Astrocyte (in vitro differentiated cells and primary cell): ENCODE results near the gene CXCL11. TPM values are rescaled to one million over a fixed set of nuclear protein-coding genes. Genes with fewer than 3 reads are reported as not detected.
A peak's percentile ranks its signal among the peaks of the same experiment; 100 is the strongest.

Experiments used
- DNase-seq: peaks from one replicate; pipeline ENCODE4 v3.0.0-alpha.2; 2010; ENCODE audit warnings: low read depth
- FAIRE-seq: peaks from 2 replicates; lab custom pipeline; 2011; peaks lifted over from hg19 to GRCh38; lab: Jason Lieb, UNC
- H2AFZ ChIP-seq: 2 replicates; pipeline ENCODE4 v1.6.0; 2012; ENCODE audit warnings: low read depth, low read length, inconsistent platforms
- H3K27ac ChIP-seq: 2 replicates; pipeline ENCODE4 v1.5.1; 2011; ENCODE audit warnings: low read depth, low read length, inconsistent platforms
- H3K27me3 ChIP-seq: 2 replicates; pipeline ENCODE4 v1.6.0; 2011; ENCODE audit warnings: low read length, inconsistent platforms; ENCODE audit not compliant: insufficient read depth
- H3K36me3 ChIP-seq: 2 replicates; pipeline ENCODE4 v1.5.1; 2011; ENCODE audit warnings: low read length, inconsistent platforms; ENCODE audit not compliant: insufficient read depth
- H3K4me1 ChIP-seq: 2 replicates; pipeline ENCODE4 v1.5.1; 2011; ENCODE audit warnings: low read length, inconsistent platforms; ENCODE audit not compliant: insufficient read depth
- H3K4me2 ChIP-seq: 2 replicates; pipeline ENCODE4 v1.6.0; 2012; ENCODE audit warnings: low read length, inconsistent platforms
- H3K4me3 ChIP-seq: 2 replicates; pipeline ENCODE4 v1.5.1; 2011; ENCODE audit warnings: low read depth, mild to moderate bottlenecking, low read length, inconsistent platforms; ENCODE audit not compliant: insufficient read depth
- H3K79me2 ChIP-seq: 2 replicates; pipeline ENCODE4 v1.6.0; 2012; ENCODE audit warnings: mild to moderate bottlenecking, low read length, inconsistent platforms; ENCODE audit not compliant: insufficient read depth
- H3K9ac ChIP-seq: 2 replicates; pipeline ENCODE4 v1.6.0; 2012; ENCODE audit warnings: mild to moderate bottlenecking, low read length, inconsistent platforms
- H3K9me3 ChIP-seq: 2 replicates; pipeline ENCODE4 v1.5.1; 2012; ENCODE audit warnings: low read depth, mild to moderate bottlenecking, low read length, inconsistent platforms; ENCODE audit not compliant: insufficient read depth
- H4K20me1 ChIP-seq: 2 replicates; pipeline ENCODE4 v1.6.0; 2012; ENCODE audit warnings: low read length, inconsistent platforms; ENCODE audit not compliant: insufficient read depth
- H3K27ac Mint-ChIP-seq: one replicate; pipeline ENCODE4 v1.8.0; 2021; ENCODE audit warnings: mild to moderate bottlenecking, mixed read lengths; ENCODE audit not compliant: unreplicated experiment
- H3K27me3 Mint-ChIP-seq: one replicate; pipeline ENCODE4 v1.8.0; 2021; ENCODE audit warnings: low read depth, mixed read lengths; ENCODE audit not compliant: unreplicated experiment
- H3K36me3 Mint-ChIP-seq: one replicate; pipeline ENCODE4 v1.8.0; 2021; ENCODE audit warnings: low read depth, mixed read lengths; ENCODE audit not compliant: unreplicated experiment
- H3K4me1 Mint-ChIP-seq: one replicate; pipeline ENCODE4 v1.8.0; 2021; ENCODE audit warnings: low read depth, mixed read lengths; ENCODE audit not compliant: unreplicated experiment
- H3K4me3 Mint-ChIP-seq: one replicate; pipeline ENCODE4 v1.8.0; 2021; ENCODE audit warnings: mild to moderate bottlenecking, moderate library complexity, mixed read lengths; ENCODE audit not compliant: unreplicated experiment
- H3K9me3 Mint-ChIP-seq: one replicate; pipeline ENCODE4 v1.8.0; 2021; ENCODE audit warnings: mild to moderate bottlenecking, mixed read lengths; ENCODE audit not compliant: unreplicated experiment
- EZH2 ChIP-seq: IDR thresholded peaks from 2 replicates; pipeline ENCODE4 v1.6.1; 2012; ENCODE audit warnings: mild to moderate bottlenecking, low read length, inconsistent platforms; ENCODE audit not compliant: insufficient read depth
- total RNA-seq: library from RNA; stranded (reverse); gene quantifications from 2 replicates; pipeline ENCODE4 v1.2.1, GENCODE V29; 2021
- TF ChIP-seq, protein P1 (sequence below): IDR thresholded peaks from 2 replicates; pipeline ENCODE4 v1.5.1; 2011; ENCODE audit warnings: low read depth, mild to moderate bottlenecking, inconsistent platforms, low read length, moderate library complexity; ENCODE audit not compliant: insufficient read depth

The CXCL11 gene
- total RNA-seq, 1 donor from 2014 or later: 5.8 TPM

DNA sequence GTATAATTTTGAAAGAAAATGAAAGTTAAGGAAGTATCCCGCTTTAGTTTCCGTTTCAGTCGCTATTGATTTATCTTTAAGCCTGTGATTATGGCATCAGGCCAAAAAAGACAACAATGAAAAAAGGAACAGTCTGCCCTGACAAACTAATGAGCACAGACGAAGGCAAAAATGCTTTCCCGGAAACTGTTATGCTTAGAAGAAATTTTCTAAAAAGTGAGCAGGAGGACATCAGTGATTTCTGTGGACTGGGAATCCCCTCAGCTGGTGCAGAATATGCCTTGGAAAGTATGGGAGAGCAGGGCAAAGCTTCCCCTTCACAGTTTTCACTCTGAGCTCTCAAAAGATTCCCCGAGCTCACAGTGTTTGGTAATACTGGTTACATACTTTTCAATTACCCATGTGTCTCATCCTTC is 7.5 kb downstream of the CXCL11 start:
- no peak for TF ChIP-seq EZH2
- TF ChIP-seq, protein P1, sequence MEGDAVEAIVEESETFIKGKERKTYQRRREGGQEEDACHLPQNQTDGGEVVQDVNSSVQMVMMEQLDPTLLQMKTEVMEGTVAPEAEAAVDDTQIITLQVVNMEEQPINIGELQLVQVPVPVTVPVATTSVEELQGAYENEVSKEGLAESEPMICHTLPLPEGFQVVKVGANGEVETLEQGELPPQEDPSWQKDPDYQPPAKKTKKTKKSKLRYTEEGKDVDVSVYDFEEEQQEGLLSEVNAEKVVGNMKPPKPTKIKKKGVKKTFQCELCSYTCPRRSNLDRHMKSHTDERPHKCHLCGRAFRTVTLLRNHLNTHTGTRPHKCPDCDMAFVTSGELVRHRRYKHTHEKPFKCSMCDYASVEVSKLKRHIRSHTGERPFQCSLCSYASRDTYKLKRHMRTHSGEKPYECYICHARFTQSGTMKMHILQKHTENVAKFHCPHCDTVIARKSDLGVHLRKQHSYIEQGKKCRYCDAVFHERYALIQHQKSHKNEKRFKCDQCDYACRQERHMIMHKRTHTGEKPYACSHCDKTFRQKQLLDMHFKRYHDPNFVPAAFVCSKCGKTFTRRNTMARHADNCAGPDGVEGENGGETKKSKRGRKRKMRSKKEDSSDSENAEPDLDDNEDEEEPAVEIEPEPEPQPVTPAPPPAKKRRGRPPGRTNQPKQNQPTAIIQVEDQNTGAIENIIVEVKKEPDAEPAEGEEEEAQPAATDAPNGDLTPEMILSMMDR: no peak
- H4K20me1 ChIP-seq: no peaks in the 10 kb centered on the region
- peak overlapping the region; percentile 71 for H3K4me2 ChIP-seq
- no peaks in the 10 kb centered on the region for H3K79me2 ChIP-seq
- Mint-ChIP-seq H3K4me1 (no peaks in the 10 kb centered on the region), H3K27ac (no peak overlapping the region), H3K4me3 (no peak overlapping the region), H3K36me3 (no peaks in the 10 kb centered on the region), H3K27me3 (peaks cover 5% of the 10 kb centered on the region), H3K9me3 (no peaks in the 10 kb centered on the region)
- no peak overlapping the region for H3K4me3 ChIP-seq
- H3K9me3 ChIP-seq: no peaks in the 10 kb centered on the region
- H3K27me3 ChIP-seq: peaks cover 6% of the 10 kb centered on the region
- DNase-seq (peak; percentile 3), FAIRE-seq (no peak)
- peaks cover 3% of the 10 kb centered on the region for H3K4me1 ChIP-seq
- H3K27ac ChIP-seq: no peak overlapping the region
- peak overlapping the region; percentile 60 for H2AFZ ChIP-seq
- H3K36me3 ChIP-seq: no peaks in the 10 kb centered on the region
- H3K9ac ChIP-seq: no peak overlapping the region

DNA sequence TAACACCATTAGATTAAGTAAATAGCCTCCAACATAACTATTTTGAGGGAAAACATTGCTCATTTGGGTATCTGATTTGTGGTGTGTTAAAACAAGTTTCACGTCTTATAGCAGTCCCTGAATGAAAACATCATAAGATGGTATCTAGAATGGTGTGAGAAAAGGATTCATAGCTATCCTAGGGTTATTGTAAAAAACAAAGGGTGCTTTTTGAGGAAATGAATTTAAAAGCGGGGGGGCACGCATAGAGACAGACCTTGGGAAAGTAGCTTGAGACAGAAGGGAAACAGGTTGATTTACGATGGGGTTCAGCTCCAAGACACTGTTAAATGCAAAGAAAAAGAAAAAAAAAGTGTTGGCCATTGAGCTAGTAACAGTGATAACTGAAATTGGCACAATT is 11.8 kb downstream of the CXCL11 start:
- Mint-ChIP-seq H3K4me3 (no peak overlapping the region), H3K36me3 (no peaks in the 10 kb centered on the region), H3K9me3 (no peaks in the 10 kb centered on the region), H3K4me1 (peaks cover 2% of the 10 kb centered on the region), H3K27me3 (peaks cover 3% of the 10 kb centered on the region), H3K27ac (no peak overlapping the region)
- H3K9ac ChIP-seq: no peak overlapping the region
- FAIRE-seq (no peak), DNase-seq (no peak)
- H2AFZ ChIP-seq: no peak overlapping the region
- H3K4me3 ChIP-seq: no peak overlapping the region
- no peaks in the 10 kb centered on the region for H4K20me1 ChIP-seq
- no peaks in the 10 kb centered on the region for H3K9me3 ChIP-seq
- no peaks in the 10 kb centered on the region for H3K79me2 ChIP-seq
- H3K36me3 ChIP-seq: no peaks in the 10 kb centered on the region
- peaks cover 3% of the 10 kb centered on the region for H3K4me1 ChIP-seq
- H3K27ac ChIP-seq: no peak overlapping the region
- no peak overlapping the region for H3K4me2 ChIP-seq
- TF ChIP-seq EZH2: no peak
- TF ChIP-seq, protein P1: no peak
- peaks cover 11% of the 10 kb centered on the region for H3K27me3 ChIP-seq

DNA sequence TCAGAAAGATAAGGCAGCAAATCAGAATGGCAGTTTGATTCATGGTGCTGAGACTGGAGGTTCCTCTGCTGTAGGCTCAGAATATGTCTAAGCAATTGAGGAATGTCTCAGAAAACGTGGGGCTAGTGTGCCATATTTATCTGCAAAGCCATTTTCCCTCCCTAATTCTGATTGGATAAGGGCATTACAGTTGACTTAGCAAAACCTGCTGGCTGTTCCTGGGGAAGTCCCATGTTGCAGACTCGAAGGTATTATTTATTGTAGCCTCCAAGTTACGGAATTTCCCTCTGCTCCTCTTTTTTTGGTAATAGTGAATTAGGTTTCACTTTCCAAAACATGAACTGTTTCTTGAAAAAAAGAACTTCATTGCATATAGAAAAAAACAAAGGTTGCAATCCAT is 12.5 kb downstream of the CXCL11 start, which contains the start of gene CXCL10:
Gene CXCL10, minus strand, starts transcription at position 109 of the 400 bp plus-strand sequence. Its CDS starts 66 bp downstream, at position 43.
- no peak within 1 kb of the TSS for H3K9ac ChIP-seq
- TF ChIP-seq EZH2: no peak
- TF ChIP-seq, protein P1: no peak
- H3K4me2 ChIP-seq: no peak within 1 kb of the TSS
- H3K79me2 ChIP-seq: no peaks in the 10 kb centered on the region
- peaks cover 2% of the 10 kb centered on the region for H3K4me1 Mint-ChIP-seq
- H3K9me3 ChIP-seq: no peaks in the 10 kb centered on the region
- no peaks in the 10 kb centered on the region for H3K36me3 Mint-ChIP-seq
- H3K27ac Mint-ChIP-seq: no peak within 1 kb of the TSS
- no peak for FAIRE-seq
- H3K36me3 ChIP-seq: no peaks in the 10 kb centered on the region
- peaks cover 2% of the 10 kb centered on the region for H3K27me3 Mint-ChIP-seq
- no peaks in the 10 kb centered on the region for H4K20me1 ChIP-seq
- H3K4me1 ChIP-seq: peaks cover under 1% of the 10 kb centered on the region
- DNase-seq: no peak
- H3K27ac ChIP-seq: no peak within 1 kb of the TSS
- no peaks in the 10 kb centered on the region for H3K9me3 Mint-ChIP-seq
- H3K27me3 ChIP-seq: peaks cover 8% of the 10 kb centered on the region
- no peak within 1 kb of the TSS for H3K4me3 ChIP-seq
- H3K4me3 Mint-ChIP-seq: no peak within 1 kb of the TSS
- H2AFZ ChIP-seq: no peak within 1 kb of the TSS
